Activated T-helper 17 cell treated with anti-CD3 and anti-CD28 coated beads, Interleukin-2, amount 50 U/mL, for 72 hours (primary cell): ENCODE results near the gene LVRN. TPM values are rescaled to one million over a fixed set of nuclear protein-coding genes. Genes with fewer than 3 reads are reported as not detected.

Source experiments
- ATAC-seq: fragments of 150-1000 bp; cut with Tn5 transposase; replicated peaks from 2 replicates; pipeline ENCODE4 v1.10.0; 2021; ENCODE audit warnings: mild to moderate bottlenecking, moderate library complexity
- H3K27ac Mint-ChIP-seq: one replicate; pipeline ENCODE4 v1.8.0; 2022; ENCODE audit warnings: mixed read lengths
- H3K27me3 Mint-ChIP-seq: one replicate; pipeline ENCODE4 v1.8.0; 2022; ENCODE audit warnings: mixed read lengths
- H3K36me3 Mint-ChIP-seq: one replicate; pipeline ENCODE4 v1.8.0; 2022; ENCODE audit warnings: low read depth, mild to moderate bottlenecking, mixed read lengths
- H3K4me1 Mint-ChIP-seq: one replicate; pipeline ENCODE4 v1.8.0; 2022; ENCODE audit warnings: mixed read lengths
- H3K4me3 Mint-ChIP-seq: one replicate; pipeline ENCODE4 v1.8.0; 2022; ENCODE audit warnings: mild to moderate bottlenecking, mixed read lengths
- H3K9me3 Mint-ChIP-seq: one replicate; pipeline ENCODE4 v1.8.0; 2022; ENCODE audit warnings: mixed read lengths
- total RNA-seq, 2 donors: library from RNA; stranded (reverse); gene quantifications; one replicate each; pipeline ENCODE4 v1.2.3, GENCODE V29; 2022

The LVRN gene
- total RNA-seq, 2 donors from 2014 or later, result 0.45 to 1.9 TPM

GRCh38 chr5:116075191-116075831 lies 113.0 kb downstream of the LVRN start:
- H3K4me3 Mint-ChIP-seq, result peak overlapping the region; percentile 39
- peak; percentile 20 for ATAC-seq

GRCh38 chr5:116076496-116076895 lies 114.2 kb downstream of the LVRN start:
- Mint-ChIP-seq H3K9me3 (no peaks in the 10 kb centered on the region), H3K27me3 (peaks cover 3% of the 10 kb centered on the region), H3K27ac (peak overlapping the region; percentile 3), H3K4me1 (peaks cover 17% of the 10 kb centered on the region), H3K36me3 (no peaks in the 10 kb centered on the region), H3K4me3 (peak overlapping the region; percentile 3)
- ATAC-seq, result peak; percentile 96

More at GRCh38 chr5:116075191-116075831, 113.0 kb downstream of the LVRN start:
- Mint-ChIP-seq H3K9me3 (no peaks in the 10 kb centered on the region), H3K27me3 (peaks cover 3% of the 10 kb centered on the region), H3K36me3 (no peaks in the 10 kb centered on the region), H3K4me1 (peaks cover 17% of the 10 kb centered on the region), H3K27ac (no peak overlapping the region)

Other genes with a start within 250 kb of the LVRN start
- gene CDO1, start 145.8 kb upstream of the LVRN start, total RNA-seq, result not detected
- gene ATG12, start 120.9 kb upstream of the LVRN start, total RNA-seq, result 10 to 100 TPM; 49.4 to 52.7 TPM
- gene AP3S1, start 120.5 kb upstream of the LVRN start, total RNA-seq, result 100 to 1,000 TPM; 114 to 253 TPM
- not detected for gene ARL14EPL, start 70.0 kb downstream of the LVRN start, total RNA-seq
- gene COMMD10, start 122.5 kb downstream of the LVRN start, total RNA-seq, result 10 to 100 TPM; 17.7 to 19.1 TPM